Endodermal cell (in vitro differentiated cells): ENCODE results near the gene PLEKHG3. TPM values are rescaled to one million over a fixed set of nuclear protein-coding genes. Genes with fewer than 3 reads are reported as not detected.

Source experiments
- DNase-seq: peaks from one replicate; pipeline ENCODE4 v3.0.0-alpha.2; 2017
- H3K27ac ChIP-seq: 2 replicates; pipeline ENCODE4 v1.5.1; 2013; ENCODE audit warnings: mild to moderate bottlenecking, low read depth, low read length, moderate library complexity
- H3K27me3 ChIP-seq: 2 replicates; pipeline ENCODE4 v1.6.1; 2013; ENCODE audit warnings: mild to moderate bottlenecking, low read length, moderate library complexity; ENCODE audit not compliant: insufficient read depth, control insufficient read depth, poor library complexity, severe bottlenecking
- H3K36me3 ChIP-seq: 2 replicates; pipeline ENCODE4 v1.7.0; 2013; ENCODE audit warnings: mild to moderate bottlenecking, low read length, moderate library complexity; ENCODE audit not compliant: control insufficient read depth, insufficient read depth
- H3K4me1 ChIP-seq: one replicate; pipeline ENCODE4 v1.7.0; 2013; ENCODE audit warnings: low read length; ENCODE audit not compliant: control insufficient read depth, insufficient read depth
- H3K4me3 ChIP-seq: 2 replicates; pipeline ENCODE4 v1.5.1; 2013; ENCODE audit warnings: mild to moderate bottlenecking, low read length, moderate library complexity
- H3K9ac ChIP-seq: 2 replicates; pipeline ENCODE4 v1.6.1; 2013; ENCODE audit warnings: mild to moderate bottlenecking, low read length, moderate library complexity; ENCODE audit not compliant: poor library complexity, severe bottlenecking; ENCODE audit errors: extremely low read depth
- H3K9me3 ChIP-seq: 2 replicates; pipeline ENCODE4 v1.6.1; 2013; ENCODE audit warnings: mild to moderate bottlenecking, low read length, moderate library complexity; ENCODE audit not compliant: control insufficient read depth
- H3K27ac Mint-ChIP-seq: 2 replicates; pipeline ENCODE4 v1.8.0; 2020; ENCODE audit warnings: mixed read lengths
- H3K27me3 Mint-ChIP-seq: 2 replicates; pipeline ENCODE4 v1.8.0; 2021; ENCODE audit warnings: mild to moderate bottlenecking, mixed read lengths; ENCODE audit not compliant: insufficient read depth
- H3K36me3 Mint-ChIP-seq: 2 replicates; pipeline ENCODE4 v1.8.0; 2020; ENCODE audit warnings: low read depth, mixed read lengths
- H3K4me1 Mint-ChIP-seq: 2 replicates; pipeline ENCODE4 v1.8.0; 2020; ENCODE audit warnings: mixed read lengths
- H3K4me3 Mint-ChIP-seq: 2 replicates; pipeline ENCODE4 v1.8.0; 2020; ENCODE audit warnings: mild to moderate bottlenecking, moderate library complexity, mixed read lengths
- H3K9me3 Mint-ChIP-seq: 2 replicates; pipeline ENCODE4 v1.8.0; 2020; ENCODE audit warnings: mild to moderate bottlenecking, mixed read lengths
- WGBS, 2 experiments: methylation state at CpG; one replicate each; pipeline versions ENCODE4 v1.1.5 to v1.1.7; 2013; ENCODE audit warnings: missing lambda C conversion rate in 2 of 2, mixed read lengths in 1 of 2; ENCODE audit not compliant: insufficient coverage in 1 of 2, insufficient read length in 1 of 2; 5-methylcytosine and 5-hydroxymethylcytosine counted together
- total RNA-seq, 2 donors: library from RNA; stranded (reverse); fragmentation: NEBNext Ultra II Directional in 1 of 2; extraction: Animal tissue kit (Norgen Biotek cat#: 25700) in 1 of 2; gene quantifications; 2 replicates in 1 of 2; 3 replicates in 1 of 2; pipeline ENCODE4 v1.2.1, GENCODE V29; 2021
- TF ChIP-seq, protein P1 (sequence below): fragments of 200-600 bp; sonication (generic); conservative IDR thresholded peaks from 2 replicates; pipeline ENCODE4 v1.5.0; 2021; ENCODE audit warnings: antibody characterized with exemption, mild to moderate bottlenecking

The PLEKHG3 gene
- total RNA-seq, 2 donors from 2014 or later: 31.7 to 52.6 TPM

DNA sequence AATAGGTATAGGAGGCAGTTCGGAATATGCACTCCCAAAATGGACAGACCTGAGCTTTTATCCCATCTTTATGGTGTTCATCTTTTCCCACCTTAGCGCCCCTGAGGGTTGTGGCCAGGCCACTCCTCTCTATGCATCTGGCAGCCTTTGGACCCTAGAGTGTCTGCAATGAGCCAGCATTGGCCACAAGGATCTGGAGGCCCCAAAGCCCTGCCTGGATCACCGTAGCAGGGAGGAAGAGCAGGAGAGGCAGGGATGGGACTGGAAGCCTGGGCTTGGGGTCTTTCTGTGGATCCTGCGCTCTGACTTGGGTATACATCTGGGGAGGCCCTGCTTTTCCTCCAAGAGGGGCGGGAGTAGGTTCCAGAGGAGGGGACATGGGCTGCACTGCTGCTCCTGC is 52.5 kb downstream of the PLEKHG3 start:
- H3K4me1 ChIP-seq: peaks cover 16% of the 10 kb centered on the region
- H3K4me3 ChIP-seq: no peak overlapping the region
- no peaks in the 10 kb centered on the region for H3K36me3 ChIP-seq
- 85 to 96% methylated on average over 3 to 5 of the region's 5 CpGs for WGBS, 2 experiments
- no peak overlapping the region for H3K4me3 Mint-ChIP-seq
- H3K27me3 ChIP-seq: no peaks in the 10 kb centered on the region
- no peak overlapping the region for H3K9ac ChIP-seq
- DNase-seq: no peak
- TF ChIP-seq, protein P1, sequence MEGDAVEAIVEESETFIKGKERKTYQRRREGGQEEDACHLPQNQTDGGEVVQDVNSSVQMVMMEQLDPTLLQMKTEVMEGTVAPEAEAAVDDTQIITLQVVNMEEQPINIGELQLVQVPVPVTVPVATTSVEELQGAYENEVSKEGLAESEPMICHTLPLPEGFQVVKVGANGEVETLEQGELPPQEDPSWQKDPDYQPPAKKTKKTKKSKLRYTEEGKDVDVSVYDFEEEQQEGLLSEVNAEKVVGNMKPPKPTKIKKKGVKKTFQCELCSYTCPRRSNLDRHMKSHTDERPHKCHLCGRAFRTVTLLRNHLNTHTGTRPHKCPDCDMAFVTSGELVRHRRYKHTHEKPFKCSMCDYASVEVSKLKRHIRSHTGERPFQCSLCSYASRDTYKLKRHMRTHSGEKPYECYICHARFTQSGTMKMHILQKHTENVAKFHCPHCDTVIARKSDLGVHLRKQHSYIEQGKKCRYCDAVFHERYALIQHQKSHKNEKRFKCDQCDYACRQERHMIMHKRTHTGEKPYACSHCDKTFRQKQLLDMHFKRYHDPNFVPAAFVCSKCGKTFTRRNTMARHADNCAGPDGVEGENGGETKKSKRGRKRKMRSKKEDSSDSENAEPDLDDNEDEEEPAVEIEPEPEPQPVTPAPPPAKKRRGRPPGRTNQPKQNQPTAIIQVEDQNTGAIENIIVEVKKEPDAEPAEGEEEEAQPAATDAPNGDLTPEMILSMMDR: no peak
- H3K9me3 ChIP-seq: no peaks in the 10 kb centered on the region
- no peak overlapping the region for H3K27ac ChIP-seq
- no peak overlapping the region for H3K27ac Mint-ChIP-seq
- peaks cover 30% of the 10 kb centered on the region for H3K4me1 Mint-ChIP-seq
- H3K9me3 Mint-ChIP-seq: peaks cover 3% of the 10 kb centered on the region
- H3K36me3 Mint-ChIP-seq: no peaks in the 10 kb centered on the region
- peaks cover 33% of the 10 kb centered on the region for H3K27me3 Mint-ChIP-seq

DNA sequence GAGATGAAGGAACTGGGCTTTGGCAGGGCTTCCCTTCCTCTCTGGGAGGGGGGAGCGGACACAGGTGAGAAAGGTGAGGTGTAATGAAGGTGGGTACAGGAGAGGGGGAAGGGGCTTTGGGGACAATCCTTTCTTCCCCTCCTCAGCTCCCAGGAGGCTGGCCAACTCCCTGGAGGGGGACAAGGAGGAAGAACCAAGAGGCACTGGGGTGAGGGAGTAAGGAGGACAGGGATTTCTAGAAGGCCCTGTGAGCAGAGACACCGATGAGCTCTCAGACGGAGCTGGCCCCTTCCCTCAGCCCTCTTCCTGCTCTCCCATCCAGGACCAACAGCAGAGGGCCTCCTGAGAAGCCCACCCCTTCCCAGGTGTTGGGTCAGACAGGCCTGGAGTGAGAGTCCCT is 53.4 kb downstream of the PLEKHG3 start:
- peak overlapping the region; percentile 75 for H3K27ac Mint-ChIP-seq
- no peak overlapping the region for H3K27ac ChIP-seq
- H3K4me1 Mint-ChIP-seq: peaks cover 36% of the 10 kb centered on the region
- no peaks in the 10 kb centered on the region for H3K36me3 ChIP-seq
- no peak for DNase-seq
- 82 to 83% methylated on average over 2 of the region's 3 CpGs for whole genome bisulfite sequencing, 2 experiments
- no peak overlapping the region for H3K9ac ChIP-seq
- H3K4me3 ChIP-seq: no peak overlapping the region
- peaks cover 23% of the 10 kb centered on the region for H3K4me1 ChIP-seq
- H3K36me3 Mint-ChIP-seq: no peaks in the 10 kb centered on the region
- H3K9me3 ChIP-seq: no peaks in the 10 kb centered on the region
- no peak overlapping the region for H3K4me3 Mint-ChIP-seq
- TF ChIP-seq, protein P1: no peak
- no peaks in the 10 kb centered on the region for H3K27me3 ChIP-seq
- peaks cover 3% of the 10 kb centered on the region for H3K9me3 Mint-ChIP-seq
- H3K27me3 Mint-ChIP-seq: peaks cover 36% of the 10 kb centered on the region

DNA sequence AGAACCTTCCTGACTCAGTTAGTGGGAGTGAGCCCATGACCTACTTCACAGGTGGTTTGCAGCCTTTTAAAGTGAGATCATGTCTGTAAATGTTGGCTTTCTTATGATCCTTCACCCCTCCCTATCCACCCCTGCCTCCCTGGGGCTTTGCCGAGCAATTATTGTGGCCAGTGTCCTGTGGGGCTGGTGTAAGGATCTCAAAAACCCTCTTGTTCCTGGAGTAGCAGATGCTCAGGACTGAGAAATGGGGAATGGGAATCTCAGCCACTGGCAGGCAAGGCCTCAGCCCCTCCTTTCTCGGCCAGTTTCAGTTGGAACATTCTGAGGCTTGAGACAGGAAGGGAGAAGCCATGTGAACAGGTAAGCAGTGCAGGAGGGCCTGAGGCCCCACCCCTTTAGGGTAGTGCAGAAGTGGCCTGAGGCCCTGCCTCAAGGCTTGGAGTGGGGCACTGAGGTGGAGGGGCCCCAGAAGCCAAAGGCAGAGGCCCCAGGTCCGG is 53.8 kb downstream of the PLEKHG3 start:
- H3K4me1 Mint-ChIP-seq: peaks cover 40% of the 10 kb centered on the region
- H3K27me3 Mint-ChIP-seq: peaks cover 40% of the 10 kb centered on the region
- H3K27ac Mint-ChIP-seq: peak overlapping the region; percentile 75
- H3K9ac ChIP-seq: no peak overlapping the region
- no peaks in the 10 kb centered on the region for H3K27me3 ChIP-seq
- H3K9me3 Mint-ChIP-seq: peaks cover 3% of the 10 kb centered on the region
- 79 to 88% methylated on average over 1 to 3 of the region's 3 CpGs for WGBS, 2 experiments
- H3K36me3 ChIP-seq: no peaks in the 10 kb centered on the region
- no peak overlapping the region for H3K27ac ChIP-seq
- no peak overlapping the region for H3K4me3 ChIP-seq
- H3K36me3 Mint-ChIP-seq: no peaks in the 10 kb centered on the region
- no peak overlapping the region for H3K4me3 Mint-ChIP-seq
- DNase-seq: peak; percentile 90
- H3K9me3 ChIP-seq: no peaks in the 10 kb centered on the region
- peaks cover 25% of the 10 kb centered on the region for H3K4me1 ChIP-seq
- TF ChIP-seq, protein P1: no peak
